ENCODE results near the gene CHD8.
"Not testable (repeated sequence)": the region's sequence is repeated elsewhere in the genome, so short reads cannot be mapped to it uniquely, and the experiment has no call there.

Gene CHD8

DNA sequence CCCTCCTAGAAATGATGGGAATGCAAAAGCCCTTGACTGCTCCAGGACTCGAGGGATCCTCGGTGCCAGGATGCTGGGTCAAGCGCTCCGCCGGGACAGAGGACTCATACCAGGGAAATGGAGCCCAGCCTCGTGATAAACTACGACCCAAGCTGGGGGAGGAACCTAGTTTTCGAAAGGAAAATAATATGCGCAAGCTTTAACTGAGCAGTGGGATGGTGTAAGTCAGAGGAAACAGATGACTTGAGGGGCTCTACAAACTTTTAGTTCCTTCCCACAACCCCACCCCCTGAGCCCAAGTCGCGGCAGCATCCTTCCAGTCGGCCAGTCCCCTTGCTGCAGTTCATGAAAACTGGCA lies 71.5 kb downstream of the CHD8 start:
- TF ChIP-seq, protein P1, sequence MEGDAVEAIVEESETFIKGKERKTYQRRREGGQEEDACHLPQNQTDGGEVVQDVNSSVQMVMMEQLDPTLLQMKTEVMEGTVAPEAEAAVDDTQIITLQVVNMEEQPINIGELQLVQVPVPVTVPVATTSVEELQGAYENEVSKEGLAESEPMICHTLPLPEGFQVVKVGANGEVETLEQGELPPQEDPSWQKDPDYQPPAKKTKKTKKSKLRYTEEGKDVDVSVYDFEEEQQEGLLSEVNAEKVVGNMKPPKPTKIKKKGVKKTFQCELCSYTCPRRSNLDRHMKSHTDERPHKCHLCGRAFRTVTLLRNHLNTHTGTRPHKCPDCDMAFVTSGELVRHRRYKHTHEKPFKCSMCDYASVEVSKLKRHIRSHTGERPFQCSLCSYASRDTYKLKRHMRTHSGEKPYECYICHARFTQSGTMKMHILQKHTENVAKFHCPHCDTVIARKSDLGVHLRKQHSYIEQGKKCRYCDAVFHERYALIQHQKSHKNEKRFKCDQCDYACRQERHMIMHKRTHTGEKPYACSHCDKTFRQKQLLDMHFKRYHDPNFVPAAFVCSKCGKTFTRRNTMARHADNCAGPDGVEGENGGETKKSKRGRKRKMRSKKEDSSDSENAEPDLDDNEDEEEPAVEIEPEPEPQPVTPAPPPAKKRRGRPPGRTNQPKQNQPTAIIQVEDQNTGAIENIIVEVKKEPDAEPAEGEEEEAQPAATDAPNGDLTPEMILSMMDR (IDR thresholded peaks at IDR 0.05; ENCODE audit: insufficient read depth, low read depth, low read length, missing control alignments), result no peak
- peak overlapping the region; percentile 93 for H3K4me3 ChIP-seq (ENCODE audit: low read length)
- no peak for DNase-seq (ENCODE audit: low read depth)

DNA sequence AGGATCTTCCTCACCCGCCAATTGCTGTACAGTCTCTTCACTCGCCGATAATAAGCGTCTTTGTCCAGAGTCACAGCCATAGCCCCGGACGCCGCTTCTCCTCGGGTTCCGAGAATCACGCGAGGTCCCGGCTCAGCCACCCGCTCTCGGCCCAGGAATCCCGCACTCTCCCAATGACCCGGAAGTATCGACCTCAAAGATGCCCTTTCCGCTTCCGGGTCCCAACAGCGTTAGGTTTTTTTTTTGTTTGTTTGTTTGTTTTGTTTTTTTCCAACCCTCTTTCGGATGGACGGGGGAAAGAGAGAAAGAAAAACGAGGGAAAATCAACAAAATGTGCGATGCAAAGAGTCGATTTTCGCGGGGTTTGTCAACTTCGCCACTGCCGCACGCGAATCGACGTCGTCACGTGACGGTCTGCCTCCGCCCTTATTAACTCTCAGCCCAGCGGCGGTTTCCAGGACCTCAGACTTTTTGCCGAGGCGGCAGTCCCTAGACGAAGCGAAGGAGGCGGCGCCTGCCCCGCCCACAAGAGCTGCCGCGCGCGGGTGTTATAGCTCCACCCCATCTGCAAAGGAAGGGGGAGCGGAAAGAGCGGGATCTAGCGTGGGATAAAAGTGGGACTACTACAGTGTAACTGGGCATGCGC lies 72.0 kb downstream of the CHD8 start, which contains the start of gene SUPT16H:
SUPT16H (minus strand) TSS at position 172 of the 646 bp plus-strand sequence; CDS start at position 80, 92 bp downstream.
- peak within 1 kb of the TSS; percentile 93 for H3K4me3 ChIP-seq (ENCODE audit: low read length)
- DNase-seq (ENCODE audit: low read depth), result peak; percentile 95
- TF ChIP-seq, protein P1 (IDR thresholded peaks at IDR 0.05; ENCODE audit: insufficient read depth, low read depth, low read length, missing control alignments), result no peak

DNA sequence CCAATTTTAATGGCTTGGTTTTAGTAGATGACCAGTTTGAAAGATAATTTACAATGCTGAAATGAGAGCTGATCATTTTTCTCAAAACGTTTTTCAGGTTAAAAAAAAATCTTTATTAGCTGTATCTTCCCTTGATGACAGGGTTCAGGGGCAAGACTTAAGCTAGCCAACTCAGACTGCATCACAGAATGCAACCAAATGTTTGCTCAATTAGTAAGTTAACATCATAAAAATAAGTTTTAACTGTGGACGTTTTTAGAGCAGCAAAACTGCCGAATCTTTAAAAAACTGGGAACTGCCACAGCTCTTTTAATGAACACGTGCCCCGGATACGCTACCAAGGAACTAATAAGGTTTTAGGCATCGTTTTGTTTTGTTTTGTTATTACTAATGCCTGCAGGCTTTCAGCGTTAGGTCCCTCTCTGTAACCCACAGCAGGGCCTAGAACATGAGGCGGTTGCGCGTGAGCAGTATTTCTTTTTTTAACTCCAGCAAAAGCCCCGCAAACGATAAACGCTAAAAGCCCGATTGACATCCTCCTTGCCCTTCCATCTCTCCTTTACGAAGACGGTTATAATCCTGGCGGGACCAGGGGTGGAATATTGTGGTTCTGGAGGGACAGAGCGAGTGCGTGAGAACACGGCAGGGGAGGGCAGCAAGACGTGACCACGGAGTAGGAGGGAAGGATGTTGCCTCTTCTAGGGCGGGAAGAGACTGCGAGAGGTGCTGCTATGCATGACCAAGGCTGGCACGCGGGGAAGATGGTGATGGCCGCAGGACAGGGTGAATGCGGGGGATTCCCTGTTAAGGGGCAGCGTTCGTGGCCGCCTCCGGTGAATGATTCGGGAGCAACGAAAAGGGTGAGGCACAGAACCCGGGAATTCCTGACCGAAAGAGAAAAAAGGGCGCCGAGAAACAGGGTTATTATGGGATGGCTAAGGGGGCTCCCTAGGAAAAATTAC lies 72.8 kb downstream of the CHD8 start:
- TF ChIP-seq, protein P1 (IDR thresholded peaks at IDR 0.05; ENCODE audit: insufficient read depth, low read depth, low read length, missing control alignments), result no peak
- peak; percentile 54 for DNase-seq (ENCODE audit: low read depth)
- H3K4me3 ChIP-seq (ENCODE audit: low read length), result peak overlapping the region; percentile 93

DNA sequence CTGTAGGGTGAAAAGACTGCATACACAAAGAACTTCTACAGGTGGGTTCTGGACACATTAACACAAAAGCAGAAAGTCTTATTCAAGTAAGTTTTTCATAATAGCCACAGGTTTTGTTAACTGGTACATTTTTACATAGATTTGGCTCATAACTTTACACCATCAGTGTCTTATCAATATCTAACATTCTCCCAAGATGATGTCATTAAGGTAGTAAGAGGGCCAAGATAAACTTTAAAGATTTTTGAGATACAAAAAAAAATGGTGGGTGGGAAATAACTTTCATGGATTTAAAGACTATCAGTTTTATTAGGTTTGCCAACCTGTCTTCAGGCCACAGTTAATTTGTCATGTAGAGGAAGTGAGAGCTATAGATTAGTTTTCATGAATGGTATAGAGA lies 73.8 kb downstream of the CHD8 start:
- TF ChIP-seq, protein P1 (IDR thresholded peaks at IDR 0.05; ENCODE audit: insufficient read depth, low read depth, low read length, missing control alignments), result no peak
- no peak for DNase-seq (ENCODE audit: low read depth)
- H3K4me3 ChIP-seq (ENCODE audit: low read length), result peak overlapping the region; percentile 93

DNA sequence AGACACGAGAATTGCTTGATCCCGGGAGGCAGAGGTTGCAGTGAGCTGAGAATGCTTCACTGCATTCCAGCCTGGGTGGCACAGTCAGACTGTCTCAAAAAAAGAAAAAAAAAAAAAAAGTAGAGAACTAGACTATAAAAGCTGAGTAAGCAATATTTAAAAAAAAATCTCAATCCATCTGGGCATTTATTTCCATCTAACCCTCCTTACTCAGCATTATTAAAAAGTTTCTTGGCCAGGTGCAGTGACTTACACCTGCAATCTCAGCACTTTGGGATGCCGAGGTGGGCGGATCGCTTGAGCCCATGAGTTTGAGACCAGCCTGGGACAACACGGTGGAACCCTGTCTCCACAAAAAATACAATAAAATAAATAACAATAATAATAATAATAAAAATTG lies 76.6 kb downstream of the CHD8 start:
- DNase-seq (ENCODE audit: low read depth), result no peak
- H3K4me3 ChIP-seq (ENCODE audit: low read length), result no peak overlapping the region
- TF ChIP-seq, protein P1 (IDR thresholded peaks at IDR 0.05; ENCODE audit: insufficient read depth, low read depth, low read length, missing control alignments), result no peak

DNA sequence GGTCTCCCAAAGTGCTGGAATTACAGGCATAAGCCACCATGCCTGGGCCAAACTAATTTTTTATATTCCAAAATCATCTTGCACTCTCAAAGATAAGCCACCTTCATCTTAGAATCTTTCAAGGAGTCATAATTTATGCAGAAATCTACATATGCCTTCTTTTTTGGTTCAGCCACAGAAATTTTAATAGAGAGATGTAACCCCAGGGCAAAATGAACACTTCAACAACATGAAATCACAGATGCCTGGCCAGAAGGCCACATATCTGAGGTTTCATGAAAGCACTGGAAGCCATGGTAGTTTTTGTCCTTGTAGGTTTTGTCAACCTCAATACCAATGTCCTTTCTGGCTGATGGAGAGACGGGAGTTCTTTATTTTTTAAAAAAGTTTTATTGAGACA lies 81.9 kb downstream of the CHD8 start:
- H3K4me3 ChIP-seq (ENCODE audit: low read length), result no peak overlapping the region
- no peak for DNase-seq (ENCODE audit: low read depth)
- TF ChIP-seq, protein P1 (IDR thresholded peaks at IDR 0.05; ENCODE audit: insufficient read depth, low read depth, low read length, missing control alignments), result no peak

DNA sequence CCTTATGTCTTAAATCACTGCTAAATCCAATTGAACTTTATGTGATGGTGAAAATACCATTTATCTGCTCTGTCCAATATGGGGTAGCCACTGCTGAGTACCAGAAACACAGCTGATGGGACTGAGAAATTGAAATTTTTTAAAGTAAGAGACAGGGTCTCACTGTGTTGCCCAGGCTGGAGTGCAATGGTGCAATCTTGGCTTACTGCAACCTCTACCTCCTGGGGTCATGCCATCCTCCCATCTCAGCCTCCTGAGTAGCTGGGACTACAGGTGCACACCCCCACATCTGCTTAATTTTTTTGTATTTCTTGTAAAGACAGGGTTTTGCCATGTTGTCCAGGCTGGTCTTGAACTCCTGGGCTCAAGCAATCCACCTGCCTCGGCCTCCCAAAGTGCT lies 83.1 kb downstream of the CHD8 start:
- H3K4me3 ChIP-seq (ENCODE audit: low read length); DNase-seq (ENCODE audit: low read depth): not testable (repeated sequence)
